NCI-H2227 (cell line): ENCODE data around the gene TIMM44.
"Not testable (repeated sequence)": the region's sequence is repeated elsewhere in the genome, so short reads cannot be mapped to it uniquely, and the experiment has no call there.

ENCODE experiments used
- DNase-seq: peaks from one replicate; lab custom pipeline; 2025; ENCODE audit not compliant: unreplicated experiment; lab: John Stamatoyannopoulos, UW

Gene TIMM44

DNA sequence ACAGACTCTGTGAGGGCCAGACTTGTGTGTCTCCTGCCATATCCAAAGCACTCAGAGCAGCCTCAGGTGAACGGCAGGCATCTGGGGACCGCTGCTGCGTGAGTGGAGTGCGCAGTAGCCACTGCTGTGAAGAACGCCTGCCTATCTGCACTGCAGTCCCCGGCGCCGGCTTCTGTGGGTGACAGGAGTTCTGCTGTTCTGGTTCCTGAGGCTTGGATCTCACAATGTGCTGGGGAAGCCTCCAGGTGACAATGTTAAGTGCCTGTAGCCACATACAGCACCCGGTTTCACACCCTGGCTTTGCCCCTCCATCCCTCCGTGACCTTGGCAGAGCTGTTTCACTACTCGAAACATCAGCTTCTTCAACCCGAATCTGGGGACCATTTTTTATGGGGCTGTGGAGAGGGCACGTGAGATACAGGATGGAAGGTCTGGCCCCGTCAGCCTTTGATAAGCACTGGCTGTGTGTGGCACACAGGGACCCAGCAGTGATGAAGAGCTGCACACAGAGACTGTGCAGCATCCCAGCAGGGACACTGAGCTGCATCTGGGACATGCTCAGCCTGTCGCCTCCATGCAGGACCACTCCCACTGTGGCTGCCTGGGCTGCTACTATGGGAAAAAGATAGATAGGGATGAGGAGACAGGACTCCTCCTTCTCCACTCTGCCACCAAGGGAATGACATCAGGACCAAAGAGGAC is 33.7 kb upstream of the TIMM44 start:
- no peak for DNase-seq

DNA sequence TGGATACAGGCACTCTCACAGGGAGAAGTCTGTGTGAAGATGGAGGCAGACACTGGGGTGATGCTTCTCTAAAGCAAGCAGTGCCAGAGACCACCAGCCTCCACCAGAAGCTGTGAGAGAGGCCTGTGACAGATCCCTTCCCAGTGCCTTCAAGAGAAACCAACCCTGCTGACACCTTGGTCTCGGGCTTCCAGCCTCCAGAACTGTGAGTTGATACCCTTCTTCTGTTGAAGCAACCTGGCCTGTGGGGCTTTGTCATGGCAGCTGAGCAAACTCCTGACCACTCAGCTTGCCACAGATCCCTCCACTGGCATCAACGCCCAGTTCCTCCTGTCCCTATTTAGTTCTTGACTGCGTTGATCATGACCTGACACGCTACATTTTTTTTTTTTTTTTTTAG is 33.0 kb upstream of the TIMM44 start:
- DNase-seq: no peak

DNA sequence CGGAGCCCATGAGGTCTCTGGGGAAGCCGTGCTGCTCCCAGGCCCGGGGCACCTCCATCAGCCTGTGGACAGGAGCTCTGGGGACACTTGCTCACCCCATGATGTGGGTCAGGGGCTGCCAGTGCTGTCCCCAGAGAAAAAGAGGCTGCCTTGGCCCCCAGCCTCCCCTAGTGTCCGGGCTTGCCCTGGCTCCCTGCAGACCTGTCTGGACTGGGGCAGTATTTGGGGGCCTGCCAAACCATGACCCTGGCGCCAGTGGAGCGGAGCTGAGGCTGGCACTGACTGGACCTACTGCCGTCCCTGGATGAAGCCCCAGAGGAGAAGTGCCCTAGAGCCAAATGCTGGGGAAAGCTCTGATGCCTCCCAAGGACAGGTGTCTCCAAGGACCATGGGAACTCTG is 31.6 kb upstream of the TIMM44 start:
- no peak for DNase-seq

DNA sequence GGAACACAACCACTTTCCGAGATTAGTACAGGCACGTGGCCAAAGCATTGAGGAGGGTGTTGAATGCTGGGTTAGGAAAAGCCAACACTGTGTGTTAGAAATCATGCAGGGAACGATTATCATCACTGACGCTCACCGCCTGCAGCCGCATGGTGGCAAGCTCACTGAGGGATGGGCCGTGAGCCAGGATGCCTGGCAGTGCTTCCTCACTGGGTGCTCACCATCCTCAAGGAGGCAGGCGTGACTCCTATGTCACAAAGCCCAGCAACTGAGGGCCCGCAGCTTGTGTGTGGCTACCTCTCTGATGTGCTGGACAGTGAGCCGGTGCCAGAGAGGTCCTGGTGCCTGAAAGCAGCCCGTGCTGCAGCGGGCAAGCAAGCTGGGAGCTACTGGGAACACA is 30.4 kb upstream of the TIMM44 start:
- DNase-seq: no peak

DNA sequence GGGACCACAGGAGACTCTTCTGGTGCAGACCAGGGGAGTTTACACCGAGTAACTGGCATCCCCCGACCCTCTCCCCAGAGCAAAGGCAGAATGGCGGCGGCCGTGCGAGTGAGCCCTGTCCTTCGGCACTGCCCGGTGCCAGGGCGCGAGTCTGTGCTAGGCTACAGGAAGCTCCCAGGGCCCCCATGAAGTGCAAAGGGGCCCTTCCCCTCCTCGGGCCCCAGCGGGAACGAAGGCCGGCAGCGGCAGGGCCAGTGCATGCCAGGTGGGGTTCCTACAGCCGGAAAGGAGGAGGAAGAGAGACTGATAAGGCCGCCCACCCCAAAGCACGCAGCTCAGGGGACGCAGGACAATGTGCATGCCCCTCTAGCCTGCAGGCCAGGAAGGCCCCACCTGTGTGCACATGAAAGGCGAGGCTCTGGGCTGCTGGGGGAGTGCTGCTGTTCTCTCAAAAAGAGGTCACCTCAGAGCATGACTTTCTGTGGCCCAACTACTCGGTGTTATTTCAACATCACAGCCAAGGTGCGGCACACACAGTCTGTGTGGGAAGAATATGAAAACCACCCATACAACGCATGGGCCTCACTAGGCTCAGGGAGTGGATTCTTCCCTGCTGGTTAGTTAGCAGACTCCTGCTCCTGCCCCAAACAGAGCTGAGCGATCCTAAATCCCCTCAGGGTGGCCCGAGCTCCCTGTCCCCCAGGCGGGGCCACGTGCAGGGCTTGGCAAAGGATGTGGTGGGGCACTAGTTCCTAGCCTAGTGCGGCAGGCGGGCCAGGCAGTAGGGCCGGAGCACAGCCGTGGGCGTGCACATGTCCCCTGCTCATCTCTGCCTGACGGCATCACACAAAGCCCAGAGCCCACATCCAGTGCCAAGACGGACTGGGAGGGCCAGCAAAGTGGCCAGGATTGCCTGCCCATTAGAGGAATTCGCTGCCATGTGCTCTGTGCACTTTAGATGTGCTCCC is 28.4 kb upstream of the TIMM44 start:
- DNase-seq: no peak

DNA sequence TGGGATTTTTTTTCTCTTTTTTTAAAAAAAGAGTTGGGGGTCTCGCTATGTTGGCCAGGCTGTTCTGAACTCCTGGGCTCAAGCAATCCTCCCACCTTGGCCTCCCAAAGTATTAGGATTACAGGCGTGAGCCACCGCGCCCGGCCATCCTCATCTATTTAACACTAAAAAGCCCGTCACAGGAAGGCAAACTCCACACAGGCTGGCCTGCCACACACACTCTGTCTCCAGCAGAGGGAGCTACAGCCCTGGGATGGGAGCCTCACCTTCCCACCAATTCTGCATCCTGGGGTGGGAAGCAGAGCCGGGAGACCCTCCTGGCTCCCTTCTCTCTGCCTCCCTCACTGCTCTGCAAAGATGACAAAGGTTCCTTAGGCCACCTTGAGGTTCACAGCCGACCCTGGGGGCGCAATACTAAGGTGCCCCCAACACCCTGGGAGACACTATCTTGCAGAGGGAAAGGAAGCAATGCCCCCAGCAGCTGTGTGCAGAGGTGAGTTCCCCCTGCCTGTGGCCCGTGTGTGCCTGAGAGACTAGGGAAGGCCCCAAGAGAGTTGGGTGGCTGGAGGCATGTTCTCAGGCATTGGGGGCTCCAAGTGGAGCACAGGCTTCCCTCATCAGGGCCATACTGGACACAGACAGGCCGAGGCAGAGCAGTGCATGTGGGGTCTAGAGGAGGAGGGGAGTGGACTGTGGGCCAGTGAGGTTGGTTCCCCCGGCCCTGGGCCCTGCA is 27.4 kb upstream of the TIMM44 start:
- DNase-seq: peak; percentile 59

DNA sequence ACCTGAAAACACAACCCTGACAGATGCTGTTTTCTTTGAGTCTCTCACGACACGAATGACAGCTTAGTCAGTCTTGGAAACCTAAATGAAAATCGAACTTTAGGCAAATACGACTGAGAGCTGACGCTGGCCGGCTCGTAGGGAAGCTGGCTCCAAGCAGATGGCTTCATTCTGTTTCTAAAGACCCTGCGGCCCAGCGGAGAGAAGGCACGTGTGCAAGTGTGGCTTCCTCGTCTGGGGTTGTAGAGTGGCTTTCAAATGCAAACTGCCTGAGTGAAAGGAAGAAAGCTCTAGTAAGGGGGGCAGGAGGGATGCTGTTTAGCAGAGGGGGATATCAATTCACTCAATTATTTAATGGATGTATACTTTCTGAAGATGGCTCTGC is 26.1 kb upstream of the TIMM44 start:
- no peak for DNase-seq

DNA sequence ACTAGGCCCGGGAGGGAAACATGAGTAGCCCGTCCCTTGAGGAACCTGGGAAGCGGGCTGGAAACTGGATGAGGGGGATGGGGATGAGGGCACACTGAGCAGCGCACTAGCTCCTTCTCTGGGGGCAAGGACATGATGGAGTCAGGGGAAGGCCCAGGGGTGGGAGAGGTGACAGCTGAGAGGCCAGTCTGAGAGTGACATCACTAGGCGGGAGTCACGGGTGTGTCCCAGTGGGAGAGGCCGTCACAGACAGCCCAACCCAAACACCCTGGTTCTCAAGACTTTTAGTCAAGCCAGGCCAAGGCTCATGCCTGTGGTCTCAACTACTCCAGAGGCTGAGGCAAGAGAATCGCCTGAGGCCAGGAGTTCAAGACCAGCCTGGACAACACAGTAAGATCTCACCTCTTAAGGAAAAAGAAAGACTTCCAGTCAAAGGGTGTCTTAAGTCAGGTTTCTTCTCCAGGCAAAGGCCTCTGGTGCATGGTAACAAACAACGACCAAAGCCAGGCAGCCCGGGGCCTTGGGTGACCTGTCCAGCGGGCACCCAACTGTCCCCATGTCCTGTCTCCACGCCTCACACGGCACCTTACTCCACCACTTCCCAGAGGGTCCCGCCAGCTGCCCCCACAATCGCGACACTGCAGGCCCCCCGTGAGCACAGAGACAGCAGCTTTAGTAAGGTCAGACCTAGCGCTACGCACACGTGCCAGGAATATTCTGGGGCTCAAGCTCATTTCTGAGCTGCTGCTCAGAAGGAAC is 25.5 kb upstream of the TIMM44 start:
- no peak for DNase-seq

DNA sequence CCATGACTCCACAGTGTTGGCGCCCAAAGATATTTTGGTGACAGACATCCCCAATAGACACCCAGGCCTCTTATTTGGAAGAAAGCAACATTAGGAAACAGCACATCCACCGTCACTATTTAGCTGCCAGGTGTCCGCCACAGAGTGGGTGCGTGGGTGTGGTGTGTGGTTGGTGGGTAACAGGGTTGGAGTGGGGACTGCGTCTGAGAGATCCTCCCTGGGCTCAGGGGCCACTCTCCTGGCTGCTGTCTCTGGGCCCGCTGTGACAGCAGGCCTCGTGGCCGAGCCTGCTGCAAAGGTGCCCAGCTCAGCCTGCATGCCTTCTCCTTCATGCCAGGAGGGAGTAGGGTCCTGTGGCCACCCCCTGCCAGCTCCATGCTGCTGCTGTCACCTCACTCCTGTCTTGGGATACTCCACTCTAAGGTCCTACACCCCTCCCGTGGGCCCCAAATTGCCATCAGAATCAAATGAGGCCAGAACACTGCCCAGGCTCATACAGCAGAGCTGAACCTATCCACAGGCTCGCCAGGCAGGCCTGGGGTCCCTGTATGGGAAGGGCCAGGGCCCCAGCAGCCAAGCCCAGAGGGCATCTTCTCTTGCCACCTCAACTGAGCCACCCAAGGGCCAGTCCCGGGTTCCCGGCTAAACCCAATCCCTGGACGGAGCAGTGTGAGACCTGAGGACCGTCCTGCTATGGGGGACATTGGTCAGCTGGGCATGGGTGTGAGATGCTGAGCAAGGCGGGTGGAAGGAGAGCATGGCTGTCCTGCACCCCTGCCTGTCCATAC is 24.7 kb upstream of the TIMM44 start:
- no peak for DNase-seq

DNA sequence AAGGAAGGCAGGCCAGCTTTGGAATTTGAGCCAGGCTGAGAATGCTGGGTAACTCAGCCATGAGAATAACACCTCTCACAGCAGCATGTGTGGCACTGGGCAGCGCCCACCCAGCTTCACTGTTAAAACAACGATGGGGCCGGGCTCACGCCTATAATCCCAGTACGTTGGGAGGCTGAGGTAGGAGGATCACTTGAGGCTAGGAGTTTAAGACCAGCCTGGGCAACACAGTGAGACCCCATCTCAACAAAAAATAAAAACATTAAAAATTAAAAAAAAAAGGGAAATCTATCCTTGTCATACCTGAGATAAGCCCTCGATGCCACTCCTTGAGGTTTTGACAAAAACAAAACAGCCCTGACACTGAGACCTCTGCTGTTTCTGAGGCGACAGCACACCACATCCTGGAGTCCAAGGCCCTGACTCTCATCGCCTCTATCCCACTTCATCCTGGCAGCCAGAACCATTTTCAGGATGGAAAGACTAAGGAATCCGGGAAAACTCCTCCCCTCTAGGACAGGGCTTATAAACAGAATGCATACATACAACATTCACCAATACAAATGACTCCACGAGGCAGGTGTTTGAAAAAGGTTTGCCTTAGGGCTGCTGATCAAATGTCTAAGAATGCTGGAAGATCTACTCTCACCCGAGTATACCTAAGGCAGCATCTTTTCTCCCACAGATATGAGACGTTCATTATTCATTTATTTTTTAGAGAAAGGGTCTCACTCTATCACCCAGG is 22.6 kb upstream of the TIMM44 start:
- DNase-seq: no peak

DNA sequence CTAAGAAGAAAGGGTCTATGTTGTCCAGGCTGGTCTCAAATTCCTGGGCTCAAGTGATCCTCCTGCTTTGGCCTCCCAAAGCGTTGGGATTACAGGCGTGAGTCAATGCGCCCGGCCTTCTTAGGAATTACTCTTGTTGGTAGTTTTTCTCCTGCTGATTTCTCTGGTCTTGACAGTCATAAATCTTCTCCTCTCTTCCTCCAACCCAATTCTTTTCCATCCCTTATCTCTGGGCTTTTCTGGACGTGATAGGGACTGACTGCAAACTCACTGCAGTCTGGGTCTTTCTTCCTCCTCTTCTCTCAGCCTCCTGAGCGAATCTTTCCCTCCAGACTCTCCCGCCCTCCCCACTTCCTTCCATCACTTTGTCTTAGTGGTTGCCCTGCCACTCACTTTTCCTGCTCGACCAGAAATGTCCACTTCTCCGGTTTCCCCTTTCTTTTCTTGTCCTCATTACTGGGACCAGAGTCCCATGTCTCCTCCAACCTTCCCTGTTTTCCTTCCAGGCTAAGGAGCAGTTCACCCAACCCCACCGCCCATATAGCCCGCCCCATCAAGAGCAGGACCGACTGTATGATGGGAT is 21.9 kb upstream of the TIMM44 start:
- no peak for DNase-seq

DNA sequence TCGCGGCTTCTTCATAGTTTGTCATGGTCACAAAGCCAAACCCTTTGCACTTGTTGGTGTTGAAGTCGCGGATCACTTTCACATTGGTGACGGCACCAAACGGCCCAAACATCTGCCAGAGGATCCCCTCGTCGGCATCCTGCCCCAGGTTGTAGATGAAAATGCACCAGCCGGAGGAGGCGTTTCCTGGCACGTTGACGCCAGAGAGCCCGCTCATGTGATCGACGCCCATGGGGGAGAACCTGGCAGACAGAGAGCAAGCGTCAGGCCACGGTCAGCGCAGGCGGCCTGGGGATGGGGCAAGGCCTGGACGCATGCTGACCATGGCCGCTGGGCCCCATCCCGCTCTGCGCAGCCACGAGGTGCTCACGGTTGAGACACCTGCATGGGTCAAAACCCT is 20.1 kb upstream of the TIMM44 start:
- DNase-seq: no peak

DNA sequence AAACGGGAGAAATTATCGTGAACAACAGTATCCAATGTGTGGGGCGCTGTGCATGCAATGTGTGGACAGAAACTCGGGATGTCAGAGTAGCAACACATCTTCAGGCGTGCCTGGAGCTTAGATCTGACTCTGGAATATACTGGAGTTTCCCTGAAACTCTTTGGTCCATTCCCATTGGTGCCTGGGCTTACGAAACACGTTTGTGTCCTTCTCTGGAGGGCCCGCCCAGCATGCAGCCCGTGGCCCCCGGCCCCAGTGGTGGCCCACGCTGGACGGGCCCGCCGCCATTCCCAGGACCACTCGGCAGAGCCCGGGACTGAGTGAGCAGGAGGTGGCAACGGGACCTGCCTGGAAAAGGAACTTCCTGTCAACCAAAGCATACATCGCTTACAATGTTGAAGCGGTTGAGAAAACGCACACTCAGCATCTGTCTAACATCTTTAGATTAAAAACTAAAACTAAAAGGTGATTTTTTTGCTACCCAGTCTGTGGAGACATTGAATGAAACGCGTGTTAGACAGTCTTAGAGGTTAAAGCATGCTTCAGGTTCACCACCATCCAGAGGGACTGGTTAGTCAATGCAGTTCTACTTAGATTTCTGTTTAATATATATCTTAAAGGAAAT is 19.3 kb upstream of the TIMM44 start:
- DNase-seq: no peak

DNA sequence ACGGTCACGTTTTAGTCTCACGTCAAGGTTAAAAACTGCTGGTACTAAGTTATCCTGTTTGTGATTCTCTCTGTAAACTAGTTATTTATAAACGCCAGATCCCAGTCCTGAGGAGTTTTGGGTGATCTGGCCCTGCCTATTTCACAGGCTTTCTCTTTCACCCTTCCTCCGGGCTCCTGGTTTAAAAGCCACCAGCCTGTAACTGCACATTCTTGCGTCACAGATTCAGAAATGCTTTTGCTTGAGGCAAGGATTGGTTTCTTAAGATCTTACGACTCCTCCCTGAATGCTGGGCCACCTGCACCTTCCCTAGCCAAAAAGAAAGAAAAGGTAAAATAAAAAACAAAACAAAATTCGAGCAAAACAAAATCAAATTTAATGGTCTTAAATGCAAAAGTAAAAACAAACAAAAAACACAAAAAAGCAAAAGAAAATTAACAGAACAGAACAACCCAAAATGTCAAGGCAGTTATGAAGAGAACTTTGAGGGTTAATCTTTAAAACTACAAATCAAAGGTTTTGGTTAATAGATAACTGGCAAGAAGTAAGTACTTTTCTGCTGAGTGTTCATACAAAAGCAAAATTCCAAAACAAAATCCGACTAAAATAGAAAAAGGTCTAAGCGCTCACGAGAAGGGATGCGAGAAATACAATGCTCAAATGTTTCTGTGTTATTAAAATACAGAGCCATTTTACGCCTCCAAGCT is 18.6 kb upstream of the TIMM44 start:
- DNase-seq: no peak

DNA sequence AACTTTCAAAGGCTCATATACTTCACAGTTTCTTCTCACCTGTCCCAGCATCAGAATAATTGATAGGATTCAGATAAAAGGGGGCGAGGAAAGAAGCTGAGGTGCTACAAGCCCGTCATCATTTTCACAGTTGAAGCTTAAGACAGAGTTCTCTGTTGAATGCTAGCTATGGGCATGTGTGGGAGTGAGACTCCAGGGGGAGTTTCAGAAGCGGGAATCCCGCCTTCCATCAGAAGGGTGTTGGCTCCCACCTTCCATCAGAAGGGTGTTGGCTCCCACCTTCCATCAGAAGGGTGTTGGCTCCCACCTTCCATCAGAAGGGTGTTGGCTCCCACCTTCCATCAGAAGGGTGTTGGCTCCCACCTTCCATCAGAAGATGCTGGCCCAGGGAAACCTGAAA is 17.6 kb upstream of the TIMM44 start:
- DNase-seq: not testable (repeated sequence)

DNA sequence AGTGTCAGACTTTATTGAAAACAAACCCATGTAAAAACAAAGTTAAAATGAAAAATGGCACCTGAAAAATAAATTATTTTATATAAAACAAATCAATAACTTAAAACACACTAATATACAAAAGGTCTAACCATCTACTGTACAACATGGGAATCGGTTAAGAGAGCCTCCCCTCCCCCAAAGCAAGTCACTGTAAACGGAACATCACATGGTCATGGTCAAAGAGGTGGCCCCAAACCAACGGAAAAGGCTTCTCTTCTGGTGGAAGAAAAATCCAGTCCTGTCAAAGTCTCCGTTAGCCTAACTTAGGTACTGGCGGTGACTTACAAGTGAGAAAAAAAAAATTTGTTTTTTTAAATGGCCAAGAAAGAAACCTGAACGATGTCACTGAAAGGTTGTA is 15.7 kb upstream of the TIMM44 start:
- DNase-seq: no peak

DNA sequence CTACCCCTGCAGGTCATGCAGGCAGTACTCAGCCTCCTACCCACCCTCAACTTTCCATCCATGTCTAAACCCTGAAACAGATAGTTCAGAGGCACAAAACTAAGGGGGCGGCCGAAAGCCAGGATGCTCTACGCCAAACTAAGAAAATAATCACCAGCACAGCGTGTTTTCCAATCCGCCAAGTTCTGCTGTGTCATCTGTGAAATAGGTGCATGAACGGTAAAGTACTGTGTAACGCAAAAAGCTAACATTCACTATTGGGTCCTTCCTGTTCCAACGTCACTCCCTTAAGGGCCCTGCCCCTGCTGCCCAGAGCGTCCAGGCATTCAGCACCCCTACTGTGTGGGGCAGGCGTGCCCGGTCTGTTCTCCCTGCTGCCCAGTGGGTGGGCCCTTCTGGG is 12.2 kb upstream of the TIMM44 start:
- DNase-seq: no peak

DNA sequence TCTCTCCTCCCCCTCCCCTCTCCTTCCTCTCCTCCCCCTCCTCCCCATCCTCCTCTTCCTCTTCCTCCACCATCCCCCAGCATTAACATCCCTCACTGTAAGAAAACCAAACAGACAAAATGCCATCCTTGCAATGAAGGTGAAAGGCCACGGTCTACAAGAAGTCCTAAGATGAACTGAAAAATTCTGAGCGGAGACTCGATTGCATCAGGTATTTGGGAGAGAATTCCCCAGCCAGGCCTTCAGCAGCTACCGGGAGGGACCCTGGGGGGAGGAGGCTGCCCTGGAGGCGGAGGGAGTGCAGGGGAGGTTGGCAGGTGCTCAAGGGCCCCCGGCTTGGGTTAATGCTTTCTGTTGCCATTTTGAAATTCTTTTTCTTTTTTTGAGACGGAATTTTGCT is 10.1 kb upstream of the TIMM44 start:
- DNase-seq: no peak
